ENCODE results near the gene DDAH1.

Gene DDAH1

GRCh38 chr1:85363521-85363920 is 101.4 kb downstream of the DDAH1 start:
- DNase-seq, result no peak
- TF ChIP-seq CTCF (IDR thresholded peaks at IDR 0.05), result no peak
- H3K27me3 ChIP-seq, result no peaks in the 10 kb centered on the region
- H3K4me3 ChIP-seq, result no peak overlapping the region
- H3K9me3 ChIP-seq, result no peaks in the 10 kb centered on the region
- peaks cover 0 to 93% (median 18%) of the 10 kb centered on the region in 4 donors for H3K4me1 ChIP-seq
- no peaks in the 10 kb centered on the region for H3K36me3 ChIP-seq
- H3K27ac ChIP-seq, result peak overlapping the region; percentile 16 to 42
- intact Hi-C loops (cut with DNase I; ENCODE audit: low total_unique reads), result no loop called here

- no peaks in the 10 kb centered on the region for H3K36me3 ChIP-seq
- H3K9me3 ChIP-seq, result no peaks in the 10 kb centered on the region
- H3K27ac ChIP-seq, result peak overlapping the region; percentile 16 to 42
- TF ChIP-seq CTCF (IDR thresholded peaks at IDR 0.05), result no peak
- peaks cover 0 to 89% (median 16%) of the 10 kb centered on the region in 4 donors for H3K4me1 ChIP-seq
- H3K27me3 ChIP-seq, result no peaks in the 10 kb centered on the region
- DNase-seq, result no peak
- intact Hi-C loops (cut with DNase I; ENCODE audit: low total_unique reads), result no loop called here
- no peak overlapping the region for H3K4me3 ChIP-seq
Observed at GRCh38 chr1:85363092-85363491, 101.9 kb downstream of the DDAH1 start.

- Histone ChIP-seq H3K4me1 (peaks cover 0 to 77% (median 13%) of the 10 kb centered on the region in 4 donors), H3K4me3 (no peak overlapping the region), H3K27me3 (no peaks in the 10 kb centered on the region), H3K36me3 (no peaks in the 10 kb centered on the region), H3K27ac (peak overlapping the region; percentile 48 to 56), H3K9me3 (no peaks in the 10 kb centered on the region)
- DNase-seq, result no peak
- TF ChIP-seq CTCF (IDR thresholded peaks at IDR 0.05), result no peak
- intact Hi-C loops (cut with DNase I; ENCODE audit: low total_unique reads), result no loop called here
Observed at GRCh38 chr1:85361606-85362296, 103.2 kb downstream of the DDAH1 start.

GRCh38 chr1:85360730-85361493 is 104.0 kb downstream of the DDAH1 start:
- H3K27ac ChIP-seq, result peak overlapping the region; percentile 48 to 56
- intact Hi-C loops (cut with DNase I; ENCODE audit: low total_unique reads), result no loop called here
- DNase-seq, result no peak

More at GRCh38 chr1:85360730-85361493, 104.0 kb downstream of the DDAH1 start:
- Histone ChIP-seq H3K4me1 (peaks cover 0 to 68% (median 13%) of the 10 kb centered on the region in 4 donors), H3K36me3 (no peaks in the 10 kb centered on the region), H3K27me3 (no peaks in the 10 kb centered on the region), H3K9me3 (no peaks in the 10 kb centered on the region), H3K4me3 (no peak overlapping the region)
- TF ChIP-seq CTCF (IDR thresholded peaks at IDR 0.05), result no peak

Data from tibial artery (tissue), 4 donors.